Embryonic facial prominence (tissue), 1 donor: Measurements from ENCODE around the gene MC1R.

Experiments used
- DNase-seq: peaks from one replicate; pipeline ENCODE4 v3.0.0-alpha.2; 2016; ENCODE audit errors: extremely low spot score

MC1R gene

DNA sequence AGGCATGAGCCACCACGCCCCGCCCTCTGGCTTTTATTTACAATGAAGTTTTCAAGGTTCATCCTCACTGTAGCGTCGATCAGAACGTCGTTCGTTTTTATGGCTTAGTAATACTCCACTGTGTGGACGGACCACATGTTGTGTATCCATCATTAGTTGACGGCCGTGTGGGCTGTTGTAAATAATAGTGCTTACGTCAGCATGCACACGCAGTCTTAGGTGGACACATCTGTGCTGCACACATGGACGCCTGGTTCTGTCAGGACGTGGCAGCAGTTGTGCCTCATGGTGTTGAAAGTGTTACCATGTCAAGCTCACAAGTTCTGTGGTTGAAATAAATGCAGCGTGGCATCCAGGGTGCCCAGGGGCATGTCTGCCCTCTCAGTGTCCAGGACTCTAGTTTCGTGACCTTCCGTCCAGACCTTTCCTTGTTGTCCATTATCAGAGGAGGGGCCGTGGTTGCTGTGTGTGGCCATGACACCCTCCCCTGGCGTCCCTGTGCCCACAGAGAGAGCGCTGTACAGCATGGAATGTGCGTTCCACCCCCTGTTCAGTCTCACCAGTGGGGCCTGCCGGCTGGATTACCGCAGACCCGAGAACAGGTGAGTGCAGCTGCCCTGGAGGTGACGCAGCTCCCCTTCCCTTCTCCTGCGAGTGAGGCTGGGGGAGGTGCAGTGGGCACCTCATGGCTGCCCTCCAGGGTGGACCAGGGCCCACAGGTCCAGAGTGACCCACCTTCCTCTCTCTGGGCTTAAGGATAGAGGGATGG is 23.0 kb upstream of the MC1R start:
- no peak for DNase-seq

DNA sequence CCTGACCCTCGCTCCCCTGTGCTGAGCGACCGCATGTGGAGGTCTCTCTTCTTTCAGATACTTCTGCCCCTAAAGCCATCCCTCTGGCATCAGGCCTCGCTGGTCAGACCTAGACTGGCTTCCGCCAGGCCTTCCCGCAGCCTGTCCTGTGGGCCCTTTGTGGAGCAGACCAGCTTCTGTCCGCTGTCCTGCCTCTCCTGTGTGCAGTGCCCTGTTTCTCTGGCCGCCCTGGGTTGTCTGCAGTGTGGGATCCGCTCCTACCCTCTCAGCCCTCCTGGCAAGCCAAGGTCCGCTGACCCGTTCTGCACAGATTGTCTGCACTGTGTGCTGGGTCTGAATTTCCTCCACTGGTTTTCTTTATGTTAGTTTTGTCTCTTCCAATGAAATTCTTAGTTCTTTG is 21.5 kb upstream of the MC1R start:
- no peak for DNase-seq

DNA sequence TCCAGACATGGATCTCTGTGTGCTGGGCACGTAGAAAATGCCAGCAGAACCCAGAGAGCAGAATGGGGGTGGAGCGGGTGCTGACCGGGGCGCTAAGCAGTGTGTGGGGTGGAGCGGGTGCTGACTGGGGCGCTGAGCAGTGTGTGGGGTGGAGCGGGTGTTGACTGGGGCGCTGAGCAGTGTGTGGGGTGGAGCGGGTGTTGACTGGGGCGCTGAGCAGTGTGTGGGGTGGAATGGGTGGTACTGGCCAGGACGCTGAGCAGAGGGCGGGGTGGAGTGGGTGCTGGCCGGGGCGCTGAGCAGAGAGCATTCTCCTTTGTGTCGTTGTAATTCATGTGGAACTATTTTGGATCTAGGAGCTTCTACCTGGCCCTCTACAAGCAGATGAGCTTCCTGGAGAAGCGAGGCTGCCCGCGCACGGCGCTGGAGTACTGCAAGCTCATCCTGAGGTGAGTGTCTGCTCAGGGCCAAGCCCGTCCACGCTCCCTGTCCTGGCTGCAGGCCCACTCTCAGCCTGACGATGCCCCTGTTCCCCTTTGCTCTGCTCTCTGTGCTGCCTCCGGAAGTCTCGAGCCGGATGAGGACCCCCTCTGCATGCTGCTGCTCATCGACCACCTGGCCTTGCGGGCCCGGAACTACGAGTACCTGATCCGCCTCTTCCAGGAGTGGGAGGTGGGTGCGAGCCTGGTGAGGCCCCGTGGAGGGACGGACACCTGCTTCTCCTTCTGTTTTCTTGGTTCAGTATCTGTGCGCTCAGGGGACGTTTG is 20.3 kb upstream of the MC1R start:
- DNase-seq, result no peak

DNA sequence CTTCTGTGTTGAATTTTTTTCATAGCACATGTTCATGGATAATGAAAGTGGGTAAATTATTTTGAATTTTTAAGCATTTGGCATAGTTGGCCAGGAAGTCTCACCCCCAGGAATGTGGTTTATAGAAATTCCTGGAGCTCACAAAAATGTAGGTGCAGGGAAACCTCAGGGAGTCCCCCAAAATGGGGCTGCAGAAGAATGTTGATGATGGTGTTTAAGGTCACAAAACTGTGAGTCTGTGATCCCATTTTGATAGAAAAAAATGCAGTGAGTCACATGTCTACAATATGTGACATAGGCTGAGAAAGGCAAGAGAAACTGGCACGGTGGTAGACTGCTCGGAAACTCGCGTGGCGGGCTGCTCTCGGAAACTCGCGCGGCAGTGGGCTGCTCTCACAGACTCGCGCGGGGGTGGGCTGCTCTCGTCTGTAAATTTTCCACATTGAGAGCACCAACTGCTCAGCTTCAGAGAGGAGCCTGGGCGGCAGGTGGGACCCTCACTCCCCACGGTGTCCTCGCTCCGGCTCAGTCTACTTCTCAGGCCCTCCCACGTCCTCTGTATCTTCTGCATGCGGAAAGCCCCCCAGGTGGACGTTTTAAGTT is 18.7 kb upstream of the MC1R start:
- no peak for DNase-seq

DNA sequence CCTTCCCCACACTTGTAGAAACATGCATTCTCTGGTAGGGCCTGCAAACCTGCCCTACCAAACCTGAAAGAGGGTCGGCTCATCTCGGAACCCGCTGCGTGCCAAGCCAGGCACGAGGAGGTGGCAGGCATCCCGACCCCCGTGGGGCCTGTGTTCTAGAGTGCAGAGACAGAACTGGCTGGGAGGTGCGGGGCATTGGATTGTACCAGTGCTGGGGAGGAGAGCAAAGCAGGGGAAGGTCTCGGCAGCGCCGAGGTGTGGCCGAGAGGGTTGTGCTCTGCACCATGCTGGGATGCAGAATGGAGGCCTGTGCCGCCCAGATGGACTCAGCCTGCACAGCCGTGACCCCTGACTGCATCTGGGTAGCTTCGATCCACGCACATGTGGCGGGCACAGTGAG is 17.8 kb upstream of the MC1R start:
- DNase-seq, result no peak

DNA sequence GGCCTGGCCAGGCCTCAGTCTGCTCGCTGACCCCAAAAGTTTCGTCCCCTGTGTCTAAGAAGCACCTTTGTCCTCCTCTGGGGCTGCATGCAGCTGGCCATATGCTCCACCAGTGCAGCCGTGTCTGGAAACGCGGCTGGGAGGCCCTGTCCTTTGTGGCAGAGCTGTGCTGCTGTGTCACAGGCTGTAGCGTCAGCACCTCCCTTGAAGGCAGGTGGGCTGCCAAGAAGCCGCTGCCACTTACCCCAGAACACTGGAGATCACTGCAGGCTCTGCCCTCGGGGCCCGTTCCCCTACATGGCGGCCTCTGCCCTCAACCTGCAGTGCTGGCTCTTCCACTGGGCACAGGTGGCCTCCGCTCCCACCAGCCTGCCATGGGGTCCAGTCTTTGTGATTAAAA is 15.7 kb upstream of the MC1R start:
- no peak for DNase-seq

DNA sequence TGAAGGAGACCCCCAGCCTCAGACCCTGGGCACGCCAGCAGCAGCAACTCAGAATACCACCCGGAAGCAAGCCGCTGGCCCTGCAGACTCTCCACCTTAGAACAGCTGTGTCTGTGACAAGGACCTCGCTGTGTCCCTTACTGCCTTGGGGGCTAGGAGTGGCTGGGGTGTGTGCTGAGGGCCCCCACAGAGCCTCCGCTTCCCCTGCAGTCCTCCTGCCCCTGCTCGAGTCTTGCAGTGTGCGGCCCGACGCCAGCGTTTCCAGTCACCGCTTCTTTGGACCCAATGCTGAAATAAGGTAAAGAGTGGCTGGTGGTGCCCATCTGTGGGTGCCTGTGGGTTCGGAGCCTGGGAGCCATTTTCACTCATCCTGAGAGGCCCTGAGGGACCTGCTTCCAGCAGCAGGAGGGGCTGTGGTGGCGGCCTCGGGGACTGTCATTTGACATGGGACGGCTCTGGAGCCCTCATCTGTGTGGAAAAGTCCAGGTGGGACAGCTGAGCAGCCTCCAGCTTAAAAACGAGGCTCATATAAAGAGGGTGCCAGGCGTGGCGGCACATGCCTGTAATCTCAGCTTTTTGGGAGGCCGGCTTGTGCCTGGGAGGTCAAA is 14.7 kb upstream of the MC1R start:
- DNase-seq, result no peak

DNA sequence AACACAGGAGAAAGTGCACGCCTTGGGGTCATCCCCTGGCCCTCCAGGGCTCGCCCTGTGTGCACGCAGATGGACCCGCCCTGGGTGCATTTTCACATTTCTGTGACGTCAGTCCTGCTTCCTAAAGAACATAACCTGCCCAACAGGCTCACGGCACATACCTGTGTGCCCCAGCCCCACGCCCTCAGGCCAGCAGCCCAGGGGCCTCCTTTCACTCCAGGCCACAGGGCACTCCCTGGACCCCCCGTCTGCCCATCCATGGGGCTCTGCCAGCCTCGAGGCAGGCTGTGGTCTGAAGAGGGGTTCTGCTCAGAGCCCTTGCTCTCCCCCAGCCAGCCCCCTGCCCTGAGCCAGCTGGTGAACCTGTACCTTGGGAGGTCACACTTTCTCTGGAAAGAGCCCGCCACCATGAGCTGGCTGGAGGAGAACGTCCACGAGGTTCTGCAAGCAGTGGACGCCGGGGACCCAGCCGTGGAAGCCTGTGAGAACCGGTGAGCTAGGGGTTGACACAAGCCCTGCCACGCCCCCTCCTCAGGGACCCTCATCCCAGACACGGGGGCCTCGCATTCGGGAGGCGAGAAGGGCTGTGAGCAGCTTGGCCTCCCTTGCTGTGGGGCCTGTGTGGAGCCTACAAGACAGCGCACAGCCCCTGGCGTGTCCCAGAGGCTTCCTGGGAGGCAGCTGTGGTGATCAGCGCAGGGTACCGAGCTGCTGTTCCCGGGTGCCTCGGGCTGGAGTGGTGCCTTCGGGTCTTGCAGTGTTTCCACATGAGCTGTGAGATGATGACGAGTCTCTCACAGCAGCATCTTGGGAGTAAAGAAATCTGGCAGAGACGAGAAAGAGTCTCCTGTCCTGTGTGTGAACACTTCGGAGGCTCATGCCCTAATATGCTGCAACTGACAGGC is 13.8 kb upstream of the MC1R start:
- DNase-seq, result no peak

DNA sequence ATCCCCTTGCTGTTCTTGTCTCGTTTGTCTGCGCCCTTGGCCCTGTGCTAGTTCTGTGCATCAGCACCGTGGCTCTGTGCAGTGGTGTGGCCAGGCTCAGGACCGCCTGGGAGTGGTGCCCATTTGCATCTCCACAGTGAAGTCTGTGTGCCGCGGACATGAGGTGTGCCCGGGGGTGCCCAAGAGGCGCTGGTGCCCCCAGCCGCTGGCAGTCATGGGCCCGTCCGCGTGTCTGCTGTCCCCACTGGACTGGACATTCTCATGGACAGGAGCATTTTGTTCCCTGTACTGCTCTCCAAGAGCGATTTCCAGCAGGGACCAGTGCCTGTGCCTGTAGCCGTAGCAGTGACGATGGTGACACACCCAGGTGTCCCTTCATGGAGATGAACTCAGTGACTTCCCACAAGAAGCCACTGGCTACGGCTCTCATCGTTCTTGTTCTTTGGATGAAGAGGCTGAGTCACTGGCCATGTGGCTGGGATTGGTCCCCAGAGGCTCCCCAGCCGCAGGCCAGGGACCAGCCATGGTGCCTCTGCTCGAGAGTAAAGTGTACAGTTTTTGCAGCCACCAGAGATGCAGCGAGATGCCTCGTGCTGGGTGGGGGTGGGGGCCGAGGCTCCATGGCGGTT is 13.0 kb upstream of the MC1R start:
- no peak for DNase-seq

DNA sequence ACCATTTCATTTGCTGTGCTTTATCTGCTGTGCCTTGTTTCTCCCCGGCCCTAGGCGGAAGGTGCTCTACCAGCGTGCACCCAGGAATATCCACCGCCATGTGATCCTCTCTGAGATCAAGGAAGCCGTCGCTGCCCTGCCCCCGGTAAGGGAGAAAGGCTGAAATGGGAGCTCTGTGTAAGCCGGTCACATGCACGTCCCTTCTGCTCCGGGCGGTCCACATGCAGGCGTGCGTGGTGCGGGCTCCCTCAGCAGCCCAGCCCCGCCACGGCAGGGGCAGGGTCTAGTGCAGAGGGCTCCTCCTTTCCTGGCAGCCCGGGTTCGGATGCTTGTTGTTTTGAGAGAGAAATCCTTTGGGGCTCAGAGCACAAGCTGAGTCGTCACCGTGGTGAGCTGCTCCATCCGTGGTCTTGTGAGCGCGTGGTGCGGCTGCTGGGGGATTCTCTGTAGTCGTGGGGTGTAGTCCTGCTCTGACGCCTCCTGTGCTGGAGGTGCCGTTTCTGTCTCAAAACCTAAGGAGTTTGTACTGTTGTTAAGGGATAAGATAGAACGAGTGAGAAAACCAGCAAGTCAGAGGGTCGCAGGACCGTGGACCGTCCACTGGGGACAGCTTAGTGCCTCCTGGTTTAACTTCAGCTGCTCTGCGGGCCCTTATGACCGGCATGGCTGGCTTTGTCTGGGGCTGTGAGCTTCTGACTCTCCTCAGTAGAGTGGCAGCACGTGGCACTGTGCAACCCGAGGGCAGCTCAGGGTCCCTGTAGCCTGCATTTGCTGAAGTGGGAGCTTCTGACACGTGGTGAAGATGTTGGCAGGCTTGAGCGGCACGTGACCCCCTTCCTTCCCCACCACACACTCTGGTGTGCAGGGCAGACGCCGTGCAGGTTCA is 12.3 kb upstream of the MC1R start:
- no peak for DNase-seq

DNA sequence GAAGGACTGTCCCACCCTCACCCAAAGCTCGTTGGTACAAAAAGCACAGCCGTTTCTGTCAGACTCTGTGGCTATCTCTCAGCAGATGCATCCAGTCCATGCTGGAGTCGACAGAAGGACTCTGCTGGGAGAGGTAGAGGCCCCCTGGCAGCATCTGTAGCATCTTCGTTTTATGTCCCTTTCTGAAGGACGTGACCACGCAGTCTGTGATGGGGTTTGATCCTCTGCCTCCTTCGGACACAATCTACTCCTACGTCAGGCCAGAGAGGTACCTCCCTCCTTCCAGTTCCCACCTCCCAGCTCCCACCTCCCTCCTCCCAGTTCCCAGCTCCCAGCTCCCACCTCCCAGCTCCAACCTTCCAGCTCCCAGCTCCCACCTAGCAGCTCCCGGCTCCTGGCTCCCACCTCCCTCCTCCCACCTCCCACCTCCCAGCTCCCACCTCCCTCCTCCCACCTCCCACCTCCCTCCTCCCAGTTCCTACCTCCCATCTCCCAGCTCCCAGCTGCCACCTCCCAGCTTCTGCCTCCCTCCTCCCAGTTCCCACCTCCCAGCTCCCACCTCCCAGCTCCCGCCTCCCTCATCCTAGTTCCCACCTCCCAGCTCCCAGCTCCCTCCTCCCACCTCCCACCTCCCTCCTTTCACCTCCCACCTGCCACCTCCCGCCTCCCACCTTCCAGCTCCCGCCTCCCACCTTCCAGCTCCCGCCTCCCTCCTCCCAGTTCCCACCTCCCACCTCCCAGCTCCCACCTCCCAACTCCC is 11.4 kb upstream of the MC1R start:
- DNase-seq, result no peak

DNA sequence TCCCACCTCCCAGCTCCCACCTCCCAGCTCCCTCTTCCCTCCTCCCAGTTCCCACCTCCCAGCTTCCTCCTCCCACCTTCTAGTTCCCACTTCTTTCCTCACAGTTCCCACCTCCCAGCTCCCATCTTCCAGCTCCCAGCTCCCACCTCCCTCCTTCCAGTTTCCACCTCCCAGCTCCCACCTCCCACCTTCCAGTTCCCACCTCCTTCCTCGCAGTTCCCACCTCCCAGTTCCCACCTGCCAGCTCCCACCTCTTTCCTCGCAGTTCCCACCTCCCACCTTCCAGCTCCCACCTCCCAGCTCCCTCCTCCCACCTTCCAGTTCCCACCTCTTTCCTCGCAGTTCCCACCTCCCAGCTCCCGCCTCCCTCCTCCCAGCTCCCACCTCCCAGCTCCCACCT is 10.4 kb upstream of the MC1R start:
- no peak for DNase-seq

DNA sequence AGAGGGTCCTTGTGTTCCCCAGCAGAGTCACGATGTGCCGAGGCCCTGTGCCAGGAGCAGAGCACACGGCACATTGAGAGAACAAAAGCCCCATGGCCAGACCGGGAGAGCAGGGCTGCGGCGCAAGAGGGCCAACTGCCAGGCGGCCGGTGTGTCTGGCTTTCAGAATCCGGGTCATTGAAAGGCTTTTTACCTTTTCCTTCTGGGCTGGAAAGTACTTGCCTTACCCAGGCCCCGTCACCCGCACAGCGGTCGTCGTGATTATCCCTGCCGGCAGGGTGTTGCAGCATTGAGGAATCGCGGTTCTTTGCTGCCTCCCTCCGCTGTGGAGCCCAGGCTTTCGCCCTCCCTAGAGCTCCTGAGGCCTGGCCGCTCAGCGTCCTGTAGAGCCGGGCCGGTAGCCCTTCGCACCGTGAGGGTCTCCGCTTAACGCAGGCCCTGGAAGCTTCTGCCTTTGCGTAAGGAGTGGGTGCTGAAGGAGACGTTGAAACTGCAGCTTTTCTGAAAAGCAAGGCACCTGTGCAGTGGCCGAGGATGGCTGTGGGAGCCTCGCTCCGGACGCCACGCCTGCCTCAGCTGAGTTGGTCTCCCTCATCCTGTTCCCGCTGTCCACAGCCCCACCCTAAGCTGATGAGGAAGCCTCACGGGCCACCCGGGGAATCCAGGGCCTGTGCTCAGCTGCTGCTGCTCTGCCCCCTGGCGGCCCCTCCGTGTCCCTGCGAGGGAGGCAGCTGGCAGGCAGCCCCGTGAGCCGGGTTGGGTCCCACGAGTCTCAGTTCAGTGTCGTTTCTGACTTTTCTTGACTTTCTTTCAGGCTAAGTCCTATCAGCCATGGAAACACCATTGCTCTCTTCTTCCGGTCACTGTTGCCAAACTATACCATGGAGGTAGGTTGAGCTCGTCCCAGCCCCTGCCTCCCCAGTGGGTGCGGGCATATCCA is 8.6 kb upstream of the MC1R start:
- no peak for DNase-seq

DNA sequence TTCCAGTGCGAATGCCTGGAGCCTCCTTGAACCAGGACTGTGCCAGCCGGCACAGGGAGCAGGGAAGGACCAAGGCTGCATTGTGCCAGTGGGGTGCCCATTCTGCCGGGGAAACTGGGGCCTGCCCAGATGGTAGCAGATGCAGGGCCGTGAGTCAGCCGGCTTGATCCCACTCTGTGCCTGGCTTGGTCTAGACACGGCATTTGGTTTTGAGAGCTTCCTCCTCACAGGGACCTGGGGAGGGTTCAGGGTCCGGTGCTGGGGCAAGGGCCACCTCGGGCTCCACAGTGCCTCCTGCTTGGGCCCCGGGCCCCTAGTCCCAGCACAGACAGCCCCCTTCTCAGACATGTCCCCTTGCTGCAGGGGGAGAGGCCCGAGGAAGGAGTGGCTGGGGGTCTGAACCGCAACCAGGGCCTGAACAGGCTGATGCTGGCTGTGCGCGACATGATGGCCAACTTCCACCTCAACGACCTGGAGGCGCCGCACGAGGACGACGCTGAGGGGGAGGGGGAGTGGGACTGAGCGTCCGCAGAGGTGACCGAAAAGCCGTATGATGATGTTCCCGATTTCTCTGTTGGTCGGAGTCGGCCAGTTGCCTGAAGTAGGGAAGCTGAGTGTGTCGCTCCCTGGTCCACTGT is 7.8 kb upstream of the MC1R start:
- no peak for DNase-seq

DNA sequence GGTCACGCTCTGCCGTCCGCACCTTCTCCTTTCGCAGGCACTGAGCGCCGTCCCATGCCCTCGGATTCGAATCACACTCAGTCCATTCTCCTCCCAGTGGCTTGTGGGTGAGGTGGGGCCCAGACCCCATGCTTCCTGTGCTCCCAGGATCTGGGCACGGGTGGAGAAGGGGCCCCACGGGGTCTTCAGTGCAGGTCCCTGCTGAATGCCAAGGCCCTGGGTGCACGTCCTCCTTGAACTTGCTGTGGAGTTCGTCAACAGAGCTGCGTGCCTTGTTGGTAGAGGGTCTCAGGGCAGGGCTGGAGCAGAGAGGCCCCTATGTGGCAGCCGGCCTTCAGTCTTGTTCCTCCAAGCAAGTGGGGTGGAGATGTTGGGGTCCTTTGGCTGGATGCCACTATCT is 7.3 kb upstream of the MC1R start:
- DNase-seq, result no peak

DNA sequence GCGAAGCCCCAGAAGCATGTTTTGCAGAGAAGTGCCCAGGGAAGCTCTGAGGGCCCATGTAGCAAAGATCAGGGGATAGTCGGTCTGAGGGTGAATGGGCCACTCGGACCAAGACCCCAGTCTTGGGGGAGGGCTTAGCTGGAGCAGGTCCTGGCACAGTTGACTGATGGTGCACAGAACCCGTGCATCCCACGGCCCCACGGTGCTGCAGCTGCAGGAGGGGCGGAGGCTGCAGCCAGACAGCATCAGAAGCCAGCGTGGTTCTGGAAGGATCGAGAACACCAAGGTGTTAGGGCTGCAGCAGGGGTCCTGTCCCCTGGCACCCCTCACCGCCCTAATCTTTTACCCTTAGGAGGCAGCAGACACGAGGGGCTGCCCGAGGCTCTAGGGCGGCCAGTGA is 6.5 kb upstream of the MC1R start:
- DNase-seq, result no peak

DNA sequence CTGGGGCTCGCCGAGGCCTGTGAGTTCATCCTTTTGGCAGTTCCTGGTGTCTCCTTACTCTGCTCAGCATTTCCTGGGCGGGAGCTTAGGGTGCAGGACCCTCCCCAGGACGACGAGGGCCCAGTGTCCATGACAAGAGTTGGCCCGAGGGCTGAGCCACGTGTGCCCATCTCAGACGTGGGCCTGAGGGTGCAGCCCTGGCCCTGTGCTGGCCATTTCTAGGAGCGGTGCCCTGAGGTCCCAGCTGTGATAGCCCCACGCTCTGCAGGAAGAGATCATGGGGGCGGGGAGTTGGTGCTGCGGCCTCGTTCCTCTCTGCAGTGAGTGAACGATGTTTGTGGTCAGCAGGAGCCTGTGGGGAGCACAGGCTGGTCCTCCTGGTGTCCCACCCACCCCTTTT is 6.0 kb upstream of the MC1R start:
- no peak for DNase-seq
